Ascending aorta (tissue), 2 donors: ENCODE measurements around the gene DOCK3. TPM values are rescaled to one million over a fixed set of nuclear protein-coding genes. Genes with fewer than 3 reads are reported as not detected.

Experiments
- DNase-seq, 2 donors: peaks; one replicate each; pipeline ENCODE4 v3.0.0-alpha.2; 2019; ENCODE audit warnings: low spot score in 2 of 2
- H3K27ac ChIP-seq, 2 donors: fragments of 200-600 bp; sonication (generic); one replicate each; pipeline ENCODE4 v1.5.1; 2016 to 2017; ENCODE audit warnings: mild to moderate bottlenecking in 1 of 2
- H3K27me3 ChIP-seq: fragments of 200-600 bp; sonication (generic); one replicate; pipeline ENCODE4 v1.5.1; 2017
- H3K36me3 ChIP-seq, 2 donors: fragments of 200-600 bp; sonication (generic); one replicate each; pipeline ENCODE4 v1.5.1; 2016
- H3K4me1 ChIP-seq, 2 donors: fragments of 200-600 bp; sonication (generic); one replicate each; pipeline ENCODE4 v1.5.1; 2016 to 2017; ENCODE audit warnings: mild to moderate bottlenecking in 1 of 2
- H3K4me3 ChIP-seq, 2 donors: fragments of 200-600 bp; sonication (generic); one replicate each; pipeline ENCODE4 v1.5.1; 2016 to 2017; ENCODE audit warnings: mild to moderate bottlenecking in 1 of 2
- H3K9me3 ChIP-seq, 2 donors: fragments of 200-600 bp; sonication (generic); one replicate each; pipeline ENCODE4 v1.5.1; 2016
- intact Hi-C: fragments of 100-400 bp; cut with DNase I; formaldehyde crosslinking; loops from one replicate; pipeline ENCODE4 v1.15.1; 2023
- total RNA-seq: library from RNA; depleted of rRNA; stranded (reverse); fragments of >200 nt; gene quantifications from one replicate; pipeline ENCODE4 v1.1.0, GENCODE V29; 2016
- TF ChIP-seq, protein P1 (sequence below), 3 experiments: fragments of 200-600 bp in 2 of 3; fragments of 450-650 bp in 1 of 3; sonication (generic) in 2 of 3; IDR thresholded peaks; one replicate each; pipeline ENCODE4 v1.5.1; 2016 to 2019; ENCODE audit warnings: antibody characterized with exemption in 3 of 3, mild to moderate bottlenecking in 1 of 3, moderate library complexity in 1 of 3

DOCK3 gene
- total RNA-seq, 1 donor from 2014 or later, result 3.9 TPM

DNA sequence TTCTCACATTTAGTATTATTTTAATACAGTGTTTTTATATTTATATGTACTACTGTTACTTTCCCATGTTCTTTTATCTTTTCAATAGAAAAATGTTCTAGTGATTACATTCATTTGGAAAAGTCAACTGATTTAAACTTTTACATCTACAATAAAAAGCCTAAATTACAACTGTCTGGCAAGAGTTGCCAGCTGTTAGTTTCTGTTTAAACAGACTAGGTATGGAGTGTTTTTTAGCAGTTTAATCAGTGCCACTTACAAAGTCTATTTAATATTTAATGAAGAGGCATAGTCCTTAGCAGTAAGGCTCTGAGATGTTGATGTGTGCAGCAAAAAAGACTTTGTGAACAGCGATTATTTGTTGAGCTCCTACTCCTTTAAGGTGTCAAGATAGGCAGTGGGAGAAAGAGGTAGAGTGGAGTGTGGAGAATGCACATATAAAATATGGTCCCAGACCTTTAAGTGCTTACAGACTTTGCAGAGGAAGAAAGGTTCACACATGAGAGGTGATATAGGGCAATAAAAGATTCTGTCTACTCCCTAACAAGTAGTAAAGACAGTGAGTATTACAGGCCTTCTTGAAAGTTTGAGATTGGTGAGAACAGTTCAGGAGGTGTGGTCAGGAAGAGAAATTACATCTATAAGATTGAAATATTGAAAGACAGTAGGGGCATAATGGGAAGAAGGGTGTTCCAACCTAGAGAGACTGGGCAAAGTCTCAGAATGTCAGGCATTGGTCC, 320.5 kb downstream of the DOCK3 start:
- H3K27ac ChIP-seq, result no peak overlapping the region
- H3K4me1 ChIP-seq, result no peaks in the 10 kb centered on the region
- H3K36me3 ChIP-seq, result no peaks in the 10 kb centered on the region
- intact Hi-C loops, result no loop called here
- no peaks in the 10 kb centered on the region for H3K9me3 ChIP-seq
- H3K4me3 ChIP-seq, result no peak overlapping the region
- TF ChIP-seq, protein P1, sequence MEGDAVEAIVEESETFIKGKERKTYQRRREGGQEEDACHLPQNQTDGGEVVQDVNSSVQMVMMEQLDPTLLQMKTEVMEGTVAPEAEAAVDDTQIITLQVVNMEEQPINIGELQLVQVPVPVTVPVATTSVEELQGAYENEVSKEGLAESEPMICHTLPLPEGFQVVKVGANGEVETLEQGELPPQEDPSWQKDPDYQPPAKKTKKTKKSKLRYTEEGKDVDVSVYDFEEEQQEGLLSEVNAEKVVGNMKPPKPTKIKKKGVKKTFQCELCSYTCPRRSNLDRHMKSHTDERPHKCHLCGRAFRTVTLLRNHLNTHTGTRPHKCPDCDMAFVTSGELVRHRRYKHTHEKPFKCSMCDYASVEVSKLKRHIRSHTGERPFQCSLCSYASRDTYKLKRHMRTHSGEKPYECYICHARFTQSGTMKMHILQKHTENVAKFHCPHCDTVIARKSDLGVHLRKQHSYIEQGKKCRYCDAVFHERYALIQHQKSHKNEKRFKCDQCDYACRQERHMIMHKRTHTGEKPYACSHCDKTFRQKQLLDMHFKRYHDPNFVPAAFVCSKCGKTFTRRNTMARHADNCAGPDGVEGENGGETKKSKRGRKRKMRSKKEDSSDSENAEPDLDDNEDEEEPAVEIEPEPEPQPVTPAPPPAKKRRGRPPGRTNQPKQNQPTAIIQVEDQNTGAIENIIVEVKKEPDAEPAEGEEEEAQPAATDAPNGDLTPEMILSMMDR (IDR thresholded peaks at IDR 0.05), result no peak
- no peak for DNase-seq
- H3K27me3 ChIP-seq, result no peaks in the 10 kb centered on the region

GRCh38 chr3:51002495-51002894, 327.8 kb downstream of the DOCK3 start:
- intact Hi-C loops, result no loop called here
- H3K4me1 ChIP-seq, result no peaks in the 10 kb centered on the region
- DNase-seq, result no peak
- no peak overlapping the region for H3K27ac ChIP-seq
- no peaks in the 10 kb centered on the region for H3K27me3 ChIP-seq
- no peaks in the 10 kb centered on the region for H3K36me3 ChIP-seq
- TF ChIP-seq, protein P1 (IDR thresholded peaks at IDR 0.05), result no peak
- no peaks in the 10 kb centered on the region for H3K9me3 ChIP-seq
- no peak overlapping the region for H3K4me3 ChIP-seq

DNA sequence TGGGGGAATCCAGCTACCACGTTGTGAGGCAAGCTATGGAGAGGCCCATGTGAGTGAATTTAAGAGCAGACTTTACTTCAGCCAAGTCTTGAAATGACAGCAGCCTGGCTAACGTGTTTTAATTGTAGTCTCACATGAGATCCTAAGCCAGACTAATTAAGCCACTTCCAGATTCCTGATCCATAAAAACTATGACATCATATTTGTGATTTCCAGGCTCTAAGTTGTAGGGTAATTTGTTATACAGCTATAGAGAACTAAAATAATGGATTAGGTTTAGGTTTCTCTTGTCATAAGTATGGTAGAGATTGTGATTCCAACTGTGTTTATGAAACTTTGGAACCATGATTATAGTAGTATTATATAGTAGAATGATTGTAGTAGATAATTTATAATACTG, 329.5 kb downstream of the DOCK3 start:
- Histone ChIP-seq H3K27me3 (no peaks in the 10 kb centered on the region), H3K36me3 (no peaks in the 10 kb centered on the region), H3K4me3 (no peak overlapping the region), H3K4me1 (no peaks in the 10 kb centered on the region), H3K9me3 (no peaks in the 10 kb centered on the region), H3K27ac (no peak overlapping the region)
- TF ChIP-seq, protein P1 (IDR thresholded peaks at IDR 0.05), result no peak
- intact Hi-C loops, result no loop called here
- no peak for DNase-seq

DNA sequence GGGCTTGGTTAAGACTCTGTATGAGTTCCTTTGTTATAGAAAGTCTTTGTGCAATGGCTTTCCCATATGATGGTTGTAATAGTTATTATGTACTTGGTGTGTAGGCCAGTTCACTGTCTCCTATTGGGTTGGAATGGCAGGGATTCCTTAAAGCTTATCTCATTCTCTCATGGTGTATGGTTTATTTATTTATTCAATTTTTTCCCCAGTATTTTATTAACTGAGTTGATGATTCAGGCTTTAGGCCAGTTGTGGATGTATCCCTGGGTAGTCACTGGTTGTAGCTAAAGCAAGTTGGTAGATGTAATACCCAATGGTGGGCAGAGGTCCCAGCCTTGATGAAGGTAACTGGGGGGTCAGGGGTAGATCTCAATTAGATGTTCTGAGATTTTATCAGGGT, 349.4 kb downstream of the DOCK3 start:
- no peak for DNase-seq
- H3K27me3 ChIP-seq, result no peaks in the 10 kb centered on the region
- TF ChIP-seq, protein P1 (IDR thresholded peaks at IDR 0.05), result no peak
- intact Hi-C loops, result no loop called here
- no peak overlapping the region for H3K4me3 ChIP-seq
- no peak overlapping the region for H3K27ac ChIP-seq
- no peaks in the 10 kb centered on the region for H3K36me3 ChIP-seq
- H3K4me1 ChIP-seq, result no peaks in the 10 kb centered on the region
- H3K9me3 ChIP-seq, result peaks cover 0 to 15% of the 10 kb centered on the region in 2 donors

DNA sequence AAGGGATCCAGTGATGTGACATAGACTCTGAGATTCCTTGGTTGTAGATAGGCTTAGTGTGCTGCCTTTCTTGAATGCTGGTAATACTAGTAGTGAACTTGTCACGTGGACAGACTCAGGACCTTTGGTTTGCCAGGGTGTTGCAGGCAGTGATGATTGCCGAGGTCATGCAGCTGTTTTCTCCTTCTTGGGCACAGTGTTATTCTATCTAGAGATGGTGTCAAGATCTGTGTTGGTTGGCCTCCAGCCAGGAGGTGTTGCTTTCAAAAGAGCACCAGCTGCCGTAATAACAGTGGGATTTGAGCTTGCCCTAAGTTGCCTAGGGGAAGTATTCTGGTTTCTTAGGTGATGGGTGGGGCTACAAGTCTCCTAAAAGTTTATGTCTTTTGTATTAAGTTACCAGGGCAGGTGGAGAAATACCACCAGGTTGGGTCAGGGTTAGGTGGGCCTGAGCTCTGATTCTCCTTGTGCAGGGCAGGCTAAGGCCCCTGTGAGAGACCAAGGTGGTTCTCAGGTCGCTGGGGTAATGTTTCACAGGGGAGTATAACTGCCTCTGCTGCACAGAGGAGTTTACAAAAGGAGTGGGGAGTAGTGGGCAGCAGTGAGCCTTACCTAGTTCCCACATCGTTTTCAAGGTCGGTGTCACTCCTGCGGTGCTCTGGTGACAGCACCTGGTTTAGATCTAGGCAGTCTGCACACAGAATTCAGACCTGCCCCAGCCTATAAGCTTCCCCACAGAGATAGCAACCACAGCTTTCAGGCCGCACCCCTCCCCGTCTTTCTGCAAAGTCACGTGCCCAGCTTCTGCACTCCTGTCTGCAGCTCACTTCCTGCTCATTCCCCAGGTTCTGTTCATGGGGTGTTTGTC, 350.3 kb downstream of the DOCK3 start:
- H3K4me1 ChIP-seq, result no peaks in the 10 kb centered on the region
- TF ChIP-seq, protein P1 (IDR thresholded peaks at IDR 0.05), result no peak
- no peak overlapping the region for H3K4me3 ChIP-seq
- peak in 1 of 2 donors; percentile 63 for DNase-seq
- H3K36me3 ChIP-seq, result no peaks in the 10 kb centered on the region
- peaks cover 0 to 11% of the 10 kb centered on the region in 2 donors for H3K9me3 ChIP-seq
- H3K27ac ChIP-seq, result no peak overlapping the region
- no peaks in the 10 kb centered on the region for H3K27me3 ChIP-seq
- intact Hi-C loops, result no loop called here
